GM20000 (cell line): ENCODE measurements around the gene SYNM.

Experiments used
- DNase-seq: peaks from one replicate; pipeline ENCODE4 v3.0.0; 2012; ENCODE audit warnings: low spot score
- CTCF ChIP-seq: IDR thresholded peaks from 2 replicates; pipeline ENCODE4 v1.5.1; 2012; ENCODE audit warnings: mild to moderate bottlenecking, control low read depth; ENCODE audit errors: extremely low read depth, missing control alignments

The SYNM gene

GRCh38 chr15:99157456-99157855 lies 52.6 kb downstream of the SYNM start:
- DNase-seq, result no peak
- TF ChIP-seq CTCF, result no peak

- no peak for TF ChIP-seq CTCF
- no peak for DNase-seq
Measured at GRCh38 chr15:99158626-99159412, 53.9 kb downstream of the SYNM start.

DNA sequence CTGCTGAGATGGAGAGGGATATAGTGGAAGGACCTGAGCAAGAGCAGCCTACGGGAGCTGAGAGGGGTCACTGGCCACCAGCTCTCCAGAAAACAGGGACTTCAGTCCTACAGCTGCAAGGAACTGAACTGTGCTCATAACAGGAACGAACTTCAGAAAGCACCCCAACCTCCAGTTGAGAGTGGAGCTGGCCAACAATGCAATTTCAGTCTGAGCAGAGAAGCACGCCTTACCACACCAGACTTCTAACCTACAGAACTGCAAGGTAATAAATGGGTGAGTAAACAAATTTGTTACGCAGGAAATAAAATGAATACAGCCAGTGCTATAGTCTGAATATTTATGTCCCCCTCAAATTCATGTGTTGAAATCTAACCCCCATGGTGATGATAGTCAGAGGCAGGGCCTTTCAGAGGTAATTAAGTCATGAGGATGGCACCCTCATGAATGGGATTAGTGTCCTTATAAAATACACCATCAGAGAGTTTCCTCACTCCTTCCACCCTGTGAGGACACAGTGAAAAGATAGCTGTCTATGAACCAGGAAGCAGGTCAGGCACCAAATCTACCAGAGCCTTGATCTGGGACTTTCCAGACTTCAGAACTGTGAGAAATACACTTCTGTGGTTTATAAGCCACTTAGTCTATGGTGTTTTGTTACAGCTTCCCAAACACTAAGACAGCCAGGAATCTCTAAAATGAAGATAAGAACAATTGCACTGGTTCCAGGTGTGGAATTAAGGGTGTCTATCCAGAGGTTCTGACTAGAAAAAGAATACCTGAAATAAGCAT lies 58.6 kb downstream of the SYNM start:
- no peak for TF ChIP-seq CTCF
- no peak for DNase-seq

GRCh38 chr15:99164119-99164518 lies 59.2 kb downstream of the SYNM start:
- TF ChIP-seq CTCF, result no peak
- no peak for DNase-seq

DNA sequence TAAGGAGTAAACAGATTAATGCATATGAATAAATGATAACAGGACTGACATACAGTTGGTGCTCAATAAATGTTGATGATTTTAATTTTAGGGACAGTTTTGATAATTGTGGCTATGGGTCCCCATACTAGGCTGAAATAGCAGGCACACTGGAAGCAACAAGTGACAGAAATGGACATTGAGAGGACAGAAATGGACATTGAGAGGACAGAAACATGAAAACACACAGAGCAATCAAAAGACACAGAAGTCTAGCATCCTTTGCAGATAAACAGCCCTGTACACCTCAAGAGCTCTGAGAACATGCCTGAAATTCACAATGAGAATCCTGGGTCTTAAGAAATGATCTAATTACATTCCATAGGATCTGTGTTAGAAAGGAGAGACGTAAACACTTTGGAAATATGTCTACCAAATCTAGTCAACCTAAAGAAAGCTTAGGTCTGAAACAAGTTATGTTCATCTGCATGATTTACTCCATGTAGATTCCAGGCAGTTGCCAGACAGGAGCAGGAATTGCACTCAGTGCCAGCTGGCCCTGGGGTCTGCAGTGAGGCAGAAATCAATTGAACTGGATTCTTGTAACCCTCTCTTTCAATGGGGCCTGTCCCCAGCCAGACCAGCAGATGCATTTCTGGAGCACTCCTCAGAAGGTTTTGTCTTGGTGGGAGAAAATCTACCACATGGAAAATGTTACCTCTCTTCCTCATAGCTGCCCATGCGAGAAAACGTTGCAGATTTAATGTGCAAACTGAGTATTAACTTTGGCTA lies 60.3 kb downstream of the SYNM start:
- TF ChIP-seq CTCF, result no peak
- no peak for DNase-seq

DNA sequence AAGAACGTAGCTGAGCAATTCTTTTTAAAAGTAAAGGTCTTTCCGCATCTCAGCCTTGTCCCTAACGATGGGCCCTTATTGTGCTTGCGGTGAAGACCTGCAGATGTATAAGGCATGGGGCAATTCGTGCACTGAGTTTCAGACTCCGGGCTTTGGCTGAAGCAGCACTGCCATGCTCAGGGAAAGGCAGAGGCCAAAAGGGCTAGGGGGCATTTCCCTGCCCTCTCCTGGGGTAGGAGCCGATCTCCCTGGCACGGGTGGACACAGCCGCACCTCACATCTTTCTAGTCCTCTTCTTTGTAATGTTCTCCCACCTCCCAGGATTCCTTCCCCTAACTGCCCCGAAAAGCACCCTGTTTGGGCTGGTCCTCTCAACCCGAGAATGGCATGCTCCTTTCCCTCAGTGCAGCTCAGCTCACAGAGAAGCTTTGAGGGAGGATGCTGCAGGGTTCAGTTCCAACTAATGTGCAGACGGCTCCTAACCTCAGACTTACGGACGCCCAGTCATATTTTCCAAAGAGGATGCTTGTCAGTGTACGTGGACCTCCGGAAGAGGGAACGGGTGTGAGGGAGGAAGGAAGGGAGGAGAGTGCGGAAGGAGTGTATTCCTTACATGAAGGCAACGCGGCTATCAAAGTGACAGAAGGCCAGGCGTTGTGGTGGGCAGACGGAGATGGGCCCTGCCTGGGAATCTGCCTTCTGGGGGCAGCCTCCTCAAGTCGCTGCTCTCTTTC lies 61.2 kb downstream of the SYNM start:
- DNase-seq, result no peak
- no peak for TF ChIP-seq CTCF
